Kidney (tissue), 14 donors: ENCODE data around the gene SMPD3. TPM values are rescaled to one million over a fixed set of nuclear protein-coding genes. Genes with fewer than 3 reads are reported as not detected.

Source experiments
- DNase-seq, 5 donors: peaks; one replicate each; pipeline ENCODE4 v3.0.0-alpha.2; 2013 to 2020
- FAIRE-seq: peaks from 2 replicates; lab custom pipeline; 2012; peaks lifted over from hg19 to GRCh38; lab: Jason Lieb, UNC
- H3K27ac ChIP-seq, 2 donors: one replicate each; pipeline ENCODE4 v1.7.0; 2013; ENCODE audit warnings: low read depth in 2 of 2, low read length in 2 of 2, inconsistent platforms in 1 of 2
- H3K27me3 ChIP-seq: one replicate; pipeline ENCODE4 v1.7.1; 2013; ENCODE audit warnings: low read length, inconsistent platforms; ENCODE audit not compliant: control insufficient read depth, insufficient read depth
- H3K36me3 ChIP-seq, 3 donors: one replicate each; pipeline versions ENCODE4 v1.7.0 to v1.7.1; 2013; ENCODE audit warnings: low read length in 3 of 3, control low read depth in 1 of 3, inconsistent platforms in 1 of 3; ENCODE audit not compliant: insufficient read depth in 3 of 3, control insufficient read depth in 2 of 3
- H3K4me1 ChIP-seq, 3 donors: one replicate each; pipeline versions ENCODE4 v1.7.0 to v1.7.1; 2013; ENCODE audit warnings: low read length in 3 of 3, inconsistent platforms in 1 of 3, low read depth in 1 of 3; ENCODE audit not compliant: control insufficient read depth in 2 of 3, insufficient read depth in 2 of 3
- H3K4me3 ChIP-seq, 3 donors: one replicate each; pipeline versions ENCODE4 v1.7.0 to v1.8.1; 2013; ENCODE audit warnings: low read length in 3 of 3, control low read depth in 1 of 3, inconsistent platforms in 1 of 3
- H3K9ac ChIP-seq, 3 donors: one replicate each; pipeline versions ENCODE4 v1.7.0 to v1.7.1; 2013; ENCODE audit warnings: low read length in 3 of 3, control low read depth in 1 of 3, inconsistent platforms in 1 of 3
- H3K9me3 ChIP-seq, 3 donors: one replicate each; pipeline versions ENCODE4 v1.7.0 to v1.7.1; 2013; ENCODE audit warnings: low read length in 3 of 3, control low read depth in 1 of 3, inconsistent platforms in 1 of 3; ENCODE audit not compliant: control insufficient read depth in 2 of 3, insufficient read depth in 1 of 3
- intact Hi-C: fragments of 100-400 bp; cut with DNase I; formaldehyde crosslinking; loops from one replicate; pipeline ENCODE4 v1.11.1; 2022
- polyA plus RNA-seq: library from polyadenylated mRNA; stranded (reverse); fragments of 350-450 nt; fragmentation: Illumina TruSeq; extraction: RNeasy Lipid Tissue Mini Kit (QIAGEN cat#74804); gene quantifications from one replicate; pipeline ENCODE4 v1.2.3, GENCODE V29; 2014; ENCODE audit warnings: low read depth, low replicate concordance; ENCODE audit not compliant: insufficient read depth
- total RNA-seq: library from RNA; stranded (reverse); fragmentation: NEBNext Ultra II Directional; extraction: Animal tissue kit (Norgen Biotek cat#: 25700); gene quantifications from one replicate; pipeline ENCODE4 v1.2.1, GENCODE V29; 2021
- TF ChIP-seq, protein P1 (sequence below): IDR thresholded peaks from 3 replicates; pipeline ENCODE4 v1.5.1; 2012; ENCODE audit warnings: mild to moderate bottlenecking, moderate library complexity, borderline replicate concordance; ENCODE audit not compliant: insufficient read depth; ENCODE audit errors: extremely low read depth
- donor health status: control.
- donor health status: control.
- donor health status: control.
- donor health status: control.
- donor health status: control.
- donor health status: DM: yes; HTN: yes; CAD: no.
- donor health status: Normal renal cell carcinoma (clear cell type).

The SMPD3 gene
- total and polyA plus RNA-seq, 2 donors from 2014 or later = 0.28 to 0.72 TPM

DNA sequence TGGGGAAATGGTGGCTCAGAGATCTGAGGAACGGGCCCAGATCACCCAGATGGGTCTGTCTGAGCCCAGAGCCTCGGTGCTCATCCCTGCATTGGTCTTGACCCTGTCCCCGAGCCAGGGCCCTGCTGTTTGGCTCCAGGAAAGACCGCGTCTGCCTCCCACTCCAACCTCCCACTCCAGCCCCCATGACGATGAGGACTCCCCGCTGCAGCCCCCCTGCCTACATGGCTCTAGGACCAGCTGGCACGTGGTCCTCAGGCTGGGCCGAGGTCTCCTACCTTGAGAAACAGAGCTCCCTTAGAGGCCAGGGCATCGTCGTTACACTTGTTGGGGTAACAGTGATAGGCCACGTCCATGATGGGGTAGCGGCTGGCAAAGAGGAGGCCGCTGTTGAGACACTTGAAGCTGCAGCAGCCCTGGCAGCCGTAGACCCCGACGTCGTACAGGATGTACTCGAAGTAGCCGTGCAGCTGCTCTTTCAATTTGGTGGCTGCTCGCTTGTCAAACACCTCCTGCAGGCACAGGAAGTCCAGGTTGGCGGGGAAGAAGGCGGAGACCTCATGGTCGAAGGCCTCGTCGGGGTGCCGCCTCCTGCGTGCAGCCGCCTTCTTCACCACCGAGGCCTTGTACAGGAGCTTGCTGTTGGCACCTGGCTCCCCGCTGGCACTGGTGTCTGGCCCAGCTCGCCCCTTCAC is 77.6 kb downstream of the SMPD3 start:
- TF ChIP-seq, protein P1, sequence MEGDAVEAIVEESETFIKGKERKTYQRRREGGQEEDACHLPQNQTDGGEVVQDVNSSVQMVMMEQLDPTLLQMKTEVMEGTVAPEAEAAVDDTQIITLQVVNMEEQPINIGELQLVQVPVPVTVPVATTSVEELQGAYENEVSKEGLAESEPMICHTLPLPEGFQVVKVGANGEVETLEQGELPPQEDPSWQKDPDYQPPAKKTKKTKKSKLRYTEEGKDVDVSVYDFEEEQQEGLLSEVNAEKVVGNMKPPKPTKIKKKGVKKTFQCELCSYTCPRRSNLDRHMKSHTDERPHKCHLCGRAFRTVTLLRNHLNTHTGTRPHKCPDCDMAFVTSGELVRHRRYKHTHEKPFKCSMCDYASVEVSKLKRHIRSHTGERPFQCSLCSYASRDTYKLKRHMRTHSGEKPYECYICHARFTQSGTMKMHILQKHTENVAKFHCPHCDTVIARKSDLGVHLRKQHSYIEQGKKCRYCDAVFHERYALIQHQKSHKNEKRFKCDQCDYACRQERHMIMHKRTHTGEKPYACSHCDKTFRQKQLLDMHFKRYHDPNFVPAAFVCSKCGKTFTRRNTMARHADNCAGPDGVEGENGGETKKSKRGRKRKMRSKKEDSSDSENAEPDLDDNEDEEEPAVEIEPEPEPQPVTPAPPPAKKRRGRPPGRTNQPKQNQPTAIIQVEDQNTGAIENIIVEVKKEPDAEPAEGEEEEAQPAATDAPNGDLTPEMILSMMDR = no peak
- Histone ChIP-seq H3K36me3 (no peaks in the 10 kb centered on the region), H3K9me3 (no peaks in the 10 kb centered on the region), H3K4me3 (no peak overlapping the region), H3K4me1 (no peaks in the 10 kb centered on the region), H3K27ac (no peak overlapping the region), H3K9ac (no peak overlapping the region), H3K27me3 (no peaks in the 10 kb centered on the region)
- FAIRE-seq (no peak), DNase-seq (peak in 2 of 5 donors; percentile 38 to 74)
- intact Hi-C loops = no loop called here

DNA sequence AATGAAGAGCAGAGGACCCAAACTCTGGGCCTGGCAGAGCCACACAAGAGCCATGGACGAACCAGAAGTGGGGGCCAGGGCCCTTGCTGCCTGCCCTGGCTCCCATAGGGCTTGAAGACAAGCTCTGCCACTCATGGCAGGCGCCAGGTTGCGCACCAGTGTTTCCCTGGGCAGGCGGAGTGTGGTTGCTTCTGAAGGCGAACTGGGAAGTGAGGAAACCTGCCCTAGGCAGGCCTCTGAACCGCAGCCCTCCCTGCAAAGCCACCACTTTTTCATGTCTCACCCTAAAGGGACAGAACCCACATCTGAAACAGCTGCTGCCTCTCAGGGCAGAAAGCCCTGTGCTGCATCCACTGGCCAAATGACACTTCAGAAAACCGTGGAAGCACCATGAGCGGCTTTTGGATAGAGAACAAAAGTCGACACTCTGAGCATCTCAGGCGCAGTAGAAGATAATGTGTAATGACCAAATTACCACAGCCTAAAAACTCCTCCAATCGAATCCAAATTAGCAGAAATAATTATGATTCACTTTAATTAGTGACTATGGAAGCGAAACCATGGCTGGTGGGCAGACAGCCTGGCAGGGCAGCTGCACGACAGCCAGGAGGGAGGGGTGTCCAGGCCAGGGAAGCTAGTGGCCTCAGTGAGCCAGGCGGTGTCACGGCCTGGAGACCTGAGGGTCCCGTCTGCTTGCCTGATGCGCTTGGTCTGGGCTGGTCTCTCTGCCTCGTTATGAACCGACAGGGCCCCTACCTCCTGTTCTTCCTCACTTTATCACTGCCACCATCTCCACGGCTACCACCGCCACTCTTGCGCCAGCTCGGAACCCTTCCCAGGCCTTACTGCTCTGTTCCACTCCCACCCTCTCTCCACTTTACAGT is 78.4 kb downstream of the SMPD3 start:
- TF ChIP-seq, protein P1 = no peak
- H3K4me3 ChIP-seq = no peak overlapping the region
- no peaks in the 10 kb centered on the region for H3K36me3 ChIP-seq
- peak in 2 of 5 donors; percentile 38 to 67 for DNase-seq
- H3K9me3 ChIP-seq = no peaks in the 10 kb centered on the region
- no peaks in the 10 kb centered on the region for H3K27me3 ChIP-seq
- no peak for FAIRE-seq
- no peak overlapping the region for H3K9ac ChIP-seq
- intact Hi-C loops = no loop called here
- H3K4me1 ChIP-seq = peaks cover 0 to 2% (median 0%) of the 10 kb centered on the region in 3 donors
- H3K27ac ChIP-seq = no peak overlapping the region

DNA sequence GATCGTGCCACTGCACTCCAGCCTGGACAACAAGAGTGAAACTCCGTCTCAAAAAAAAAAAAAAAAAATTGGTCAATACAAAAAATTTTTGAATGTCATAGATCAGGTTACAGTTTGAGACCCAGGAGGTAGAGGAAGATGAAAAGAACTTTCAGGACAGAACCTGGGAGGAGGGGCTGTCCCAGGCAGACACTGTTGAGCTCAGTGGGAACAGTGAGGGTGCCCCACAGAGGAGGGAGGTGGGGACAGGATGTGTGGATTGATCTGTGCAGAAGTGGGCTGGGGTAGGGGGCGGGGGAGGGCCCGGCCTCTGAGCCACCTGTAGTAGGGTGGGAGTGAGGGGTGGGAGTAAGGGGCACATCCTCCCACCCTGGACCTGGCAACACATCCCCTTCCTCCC is 79.1 kb downstream of the SMPD3 start:
- DNase-seq (peak in 1 of 5 donors; percentile 42), FAIRE-seq (no peak)
- Histone ChIP-seq H3K4me3 (no peak overlapping the region), H3K4me1 (peaks cover 0 to 6% (median 0%) of the 10 kb centered on the region in 3 donors), H3K27me3 (no peaks in the 10 kb centered on the region), H3K9me3 (no peaks in the 10 kb centered on the region), H3K36me3 (no peaks in the 10 kb centered on the region), H3K9ac (no peak overlapping the region), H3K27ac (no peak overlapping the region)
- TF ChIP-seq, protein P1 = no peak
- intact Hi-C loops = no loop called here
